Hematopoietic multipotent progenitor cell treated with erythropoietin and hydrocortisone succinate and interleukin-3 and kit ligand, for 8 days (in vitro differentiated cells): Measurements from ENCODE around the gene ARL5B.
"Not testable (repeated sequence)": the region's sequence is repeated elsewhere in the genome, so short reads cannot be mapped to it uniquely, and the experiment has no call there.

Experiments used
- DNase-seq: peaks from one replicate; pipeline ENCODE4 v3.0.0-alpha.2; 2015

ARL5B gene

GRCh38 chr10:18659125-18659818 lies at the start of gene ARL5B:
Gene ARL5B, plus strand, starts transcription at chr10:18659431. Its CDS starts 207 bp downstream, at chr10:18659638.
- peak; percentile 95 for DNase-seq

- DNase-seq = no peak
Measured at GRCh38 chr10:18610517-18610916, 48.7 kb upstream of the ARL5B start.

GRCh38 chr10:18611168-18611567 lies 48.1 kb upstream of the ARL5B start:
- DNase-seq = no peak

- DNase-seq = no peak
Measured at GRCh38 chr10:18615618-18616017, 43.6 kb upstream of the ARL5B start.

GRCh38 chr10:18616337-18616736 lies 42.9 kb upstream of the ARL5B start:
- peak; percentile 19 for DNase-seq

GRCh38 chr10:18619016-18619415 lies 40.2 kb upstream of the ARL5B start:
- no peak for DNase-seq

GRCh38 chr10:18620856-18621255 lies 38.4 kb upstream of the ARL5B start:
- no peak for DNase-seq

GRCh38 chr10:18623671-18624070 lies 35.6 kb upstream of the ARL5B start:
- DNase-seq = not testable (repeated sequence)

GRCh38 chr10:18625886-18626285 lies 33.3 kb upstream of the ARL5B start:
- DNase-seq = no peak

- peak; percentile 70 for DNase-seq
Measured at GRCh38 chr10:18627452-18628018, 31.7 kb upstream of the ARL5B start.

- DNase-seq = not testable (repeated sequence)
Measured at GRCh38 chr10:18632500-18632899, 26.7 kb upstream of the ARL5B start.

GRCh38 chr10:18635995-18636394 lies 23.2 kb upstream of the ARL5B start:
- no peak for DNase-seq

- not testable (repeated sequence) for DNase-seq
Measured at GRCh38 chr10:18637400-18637799, 21.8 kb upstream of the ARL5B start.

GRCh38 chr10:18639719-18640118 lies 19.5 kb upstream of the ARL5B start:
- not testable (repeated sequence) for DNase-seq

- DNase-seq = no peak
Measured at GRCh38 chr10:18647151-18647550, 12.1 kb upstream of the ARL5B start.

- peak; percentile 39 for DNase-seq
Measured at GRCh38 chr10:18647945-18648344, 11.3 kb upstream of the ARL5B start.

- DNase-seq = peak; percentile 46
Measured at GRCh38 chr10:18649364-18649959, 9.8 kb upstream of the ARL5B start.

GRCh38 chr10:18650404-18650997 lies 8.7 kb upstream of the ARL5B start:
- DNase-seq = peak; percentile 34

GRCh38 chr10:18651324-18652007 lies 7.8 kb upstream of the ARL5B start, which contains the start of gene NSUN6:
Gene NSUN6, minus strand, starts transcription at chr10:18651587. Its CDS starts 384 bp downstream, at chr10:18651203.
- DNase-seq = peak; percentile 93

GRCh38 chr10:18653112-18653511 lies 6.1 kb upstream of the ARL5B start:
- DNase-seq = no peak

- DNase-seq = no peak
Measured at GRCh38 chr10:18656724-18657123, 2.5 kb upstream of the ARL5B start.

GRCh38 chr10:18658271-18659124 lies 733 bp upstream of the ARL5B start:
- peak; percentile 5 for DNase-seq
